HG02588 (cell line): ENCODE measurements around the gene MED27.
"Not testable (repeated sequence)": the region's sequence is repeated elsewhere in the genome, so short reads cannot be mapped to it uniquely, and the experiment has no call there.

Experiments used
- ATAC-seq: cut with Tn5 transposase; IDR thresholded peaks from one replicate; pipeline ENCODE4 v1.9.1; 2021; ENCODE audit warnings: mild to moderate bottlenecking, moderate library complexity; ENCODE audit not compliant: unreplicated experiment

The MED27 gene

DNA sequence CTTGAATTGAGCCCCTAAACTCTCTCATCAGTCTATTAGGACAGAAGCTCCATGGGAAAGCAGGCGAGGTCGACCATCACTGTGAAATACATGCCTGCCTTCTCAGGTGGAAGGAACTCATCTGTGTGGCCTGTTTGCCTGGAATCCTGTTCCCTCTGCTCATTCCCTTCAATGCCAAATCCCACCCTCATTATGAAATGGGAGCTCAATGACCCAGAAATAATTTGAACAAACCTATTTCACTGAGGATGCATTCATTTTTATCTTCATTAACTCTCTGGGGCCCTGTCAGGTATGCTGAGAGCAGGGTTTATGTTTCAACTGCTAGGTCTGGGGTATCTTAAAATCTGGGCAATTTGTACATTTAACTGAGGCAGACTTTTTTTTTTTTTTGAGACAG is 142.2 kb downstream of the MED27 start:
- no peak for ATAC-seq

DNA sequence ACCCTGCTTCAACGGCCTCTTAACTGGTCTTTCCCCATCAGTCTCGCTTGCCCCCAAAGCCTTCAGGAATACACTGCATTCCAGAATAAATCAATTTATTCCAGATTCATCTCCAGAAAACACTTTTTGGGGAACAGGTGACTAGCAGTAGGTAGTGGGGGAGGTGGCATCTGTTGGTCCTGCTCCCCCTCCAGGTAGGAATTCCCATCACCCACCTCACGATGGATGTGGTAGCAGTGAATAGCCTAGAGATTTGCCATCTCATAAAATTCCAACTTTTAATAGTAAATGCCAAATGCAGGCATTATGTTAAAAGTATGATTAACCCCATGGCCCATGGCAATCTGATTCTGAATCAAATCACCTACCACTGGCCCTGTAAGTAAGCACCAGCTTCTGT is 142.7 kb downstream of the MED27 start:
- no peak for ATAC-seq

DNA sequence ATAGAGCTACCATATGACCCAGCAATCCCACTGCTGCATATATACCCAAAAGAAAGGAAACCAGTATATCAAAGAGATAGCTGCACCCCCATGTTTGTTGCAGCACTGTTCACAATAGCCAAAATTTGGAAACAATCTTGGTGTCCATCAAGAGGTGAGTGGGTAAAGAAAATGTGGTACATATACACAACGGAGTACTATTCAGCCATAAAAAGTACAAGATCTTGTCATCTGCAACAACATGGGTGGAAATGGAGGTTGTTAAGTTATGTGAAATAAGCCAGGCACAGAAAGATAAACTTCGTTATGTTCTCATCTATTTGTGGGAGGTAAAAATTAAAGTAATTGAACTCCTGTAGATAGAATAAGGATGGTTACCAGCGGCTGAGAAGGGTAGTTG is 145.0 kb downstream of the MED27 start:
- no peak for ATAC-seq

DNA sequence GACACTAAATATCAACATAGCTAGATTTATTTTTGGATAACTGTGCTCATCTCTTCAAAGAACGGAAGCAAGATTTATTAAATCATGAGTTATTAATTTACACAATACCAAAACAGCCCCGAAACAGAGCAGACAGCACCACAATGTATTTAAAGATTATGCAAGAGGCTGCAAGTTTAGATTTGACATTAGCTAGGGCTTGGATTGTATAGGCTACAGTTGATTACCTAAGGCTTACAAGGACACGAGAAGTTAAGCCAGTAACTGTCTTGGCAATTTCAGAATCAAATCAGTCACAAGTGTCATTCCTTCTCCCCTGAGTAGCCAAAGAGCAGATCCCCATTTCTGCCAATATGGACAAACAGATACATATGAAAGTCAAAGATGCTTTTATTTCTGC is 152.6 kb downstream of the MED27 start:
- no peak for ATAC-seq

DNA sequence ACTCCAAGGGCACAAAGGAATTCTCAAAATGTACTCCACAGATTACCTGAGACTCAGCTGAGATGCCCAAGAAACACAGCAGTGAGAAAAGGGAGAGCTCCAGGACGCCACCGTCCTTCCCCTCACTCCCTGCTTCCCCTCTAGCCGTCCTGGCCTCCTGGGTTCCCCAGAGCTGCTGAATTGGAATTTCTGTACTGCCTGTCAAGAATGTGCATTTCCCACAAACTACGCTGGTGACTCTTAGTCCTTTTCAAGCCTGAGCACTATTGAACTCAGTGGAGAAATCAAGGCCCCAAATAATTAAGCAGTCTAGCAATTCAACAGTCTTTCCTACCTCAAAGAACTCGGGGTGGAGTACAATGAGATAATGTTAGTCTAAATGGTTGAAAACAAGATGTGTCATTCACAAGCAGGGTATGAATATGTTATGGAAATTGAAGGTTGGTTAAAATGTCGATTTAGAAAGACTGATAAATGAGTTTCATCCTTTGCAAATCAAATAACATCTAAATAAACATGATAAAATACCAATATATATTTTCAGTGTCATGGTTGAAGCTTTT is 153.2 kb downstream of the MED27 start:
- ATAC-seq = no peak

DNA sequence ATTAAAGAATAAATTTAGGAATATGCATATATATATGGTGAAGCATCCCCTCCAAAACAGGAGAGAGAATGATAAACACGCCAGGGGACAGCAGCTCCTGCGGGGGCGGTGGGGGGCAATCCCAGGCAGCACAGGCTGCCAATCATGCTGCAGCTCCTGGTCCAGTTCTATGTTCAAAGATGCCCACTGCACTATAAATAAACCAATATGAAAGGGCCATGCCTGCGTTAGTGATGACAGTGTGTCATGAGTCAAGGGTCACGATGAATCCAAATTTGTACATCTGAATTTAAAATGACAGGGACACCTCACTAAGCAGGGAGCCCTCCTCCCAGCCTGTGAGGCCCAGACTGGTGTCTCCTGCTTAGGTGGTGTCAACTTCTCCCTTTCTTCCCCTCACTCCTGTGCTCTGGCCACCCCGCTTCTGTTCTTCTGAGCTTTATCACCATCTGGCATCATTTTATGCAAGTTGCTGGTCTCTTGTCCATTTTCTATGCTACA is 153.9 kb downstream of the MED27 start:
- ATAC-seq = no peak

DNA sequence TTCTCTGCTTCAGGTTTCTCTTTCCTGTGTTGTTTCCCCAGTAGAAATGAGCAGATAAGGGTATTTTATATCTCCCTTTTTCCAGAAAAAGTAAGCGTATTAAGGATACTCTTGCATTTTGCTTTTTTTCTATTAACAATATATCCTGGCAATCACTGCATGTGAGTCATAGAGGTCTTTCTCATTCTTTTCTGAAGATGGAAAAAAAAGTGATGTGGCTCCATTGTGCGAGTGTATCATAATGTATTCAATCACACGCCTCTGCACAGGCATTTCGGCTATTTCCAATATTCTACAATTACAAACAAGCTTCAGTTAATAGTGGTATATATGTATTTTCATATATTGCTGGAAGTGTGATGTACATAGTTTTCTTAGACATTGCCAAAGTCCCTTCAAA is 155.9 kb downstream of the MED27 start:
- no peak for ATAC-seq

DNA sequence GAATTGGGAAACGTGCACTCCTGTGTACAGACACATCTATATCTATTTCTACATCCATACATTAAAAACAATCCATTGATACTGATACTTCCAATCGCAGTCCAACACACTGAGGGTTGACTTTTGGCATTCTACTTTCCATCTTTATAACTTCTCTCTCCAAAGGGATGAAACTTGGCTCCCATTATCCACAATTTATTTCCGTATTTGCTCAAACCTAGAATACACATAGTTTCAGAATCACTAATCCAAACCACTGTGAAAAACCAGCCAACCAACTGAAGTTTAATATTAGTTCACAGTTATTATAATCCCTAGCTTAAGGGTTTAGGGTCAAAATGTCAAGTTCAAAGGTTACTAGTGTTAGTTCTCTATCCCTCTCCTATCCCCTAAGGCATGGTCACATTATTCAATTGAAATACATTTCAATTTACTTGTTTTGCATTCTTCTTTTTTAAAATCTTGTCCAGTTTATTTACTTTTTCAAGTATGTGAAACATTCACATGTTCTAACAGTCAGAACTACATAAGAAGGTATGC is 156.5 kb downstream of the MED27 start:
- no peak for ATAC-seq

DNA sequence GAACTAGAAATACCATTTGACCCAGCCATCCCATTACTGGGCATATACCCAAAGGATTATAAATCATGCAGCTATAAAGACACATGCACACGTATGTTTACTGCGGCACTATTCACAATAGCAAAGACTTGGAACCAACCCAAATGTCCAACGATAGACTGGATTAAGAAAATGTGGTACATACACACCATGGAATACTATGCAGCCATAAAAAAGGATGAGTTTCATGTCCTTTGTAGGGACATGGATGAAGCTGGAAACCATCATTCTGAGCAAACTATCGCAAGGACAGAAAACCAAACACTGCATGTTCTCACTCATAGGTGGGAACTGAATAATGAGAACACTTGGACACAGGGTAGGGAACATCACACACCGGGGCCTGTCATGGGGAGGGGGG is 158.0 kb downstream of the MED27 start:
- not testable (repeated sequence) for ATAC-seq

DNA sequence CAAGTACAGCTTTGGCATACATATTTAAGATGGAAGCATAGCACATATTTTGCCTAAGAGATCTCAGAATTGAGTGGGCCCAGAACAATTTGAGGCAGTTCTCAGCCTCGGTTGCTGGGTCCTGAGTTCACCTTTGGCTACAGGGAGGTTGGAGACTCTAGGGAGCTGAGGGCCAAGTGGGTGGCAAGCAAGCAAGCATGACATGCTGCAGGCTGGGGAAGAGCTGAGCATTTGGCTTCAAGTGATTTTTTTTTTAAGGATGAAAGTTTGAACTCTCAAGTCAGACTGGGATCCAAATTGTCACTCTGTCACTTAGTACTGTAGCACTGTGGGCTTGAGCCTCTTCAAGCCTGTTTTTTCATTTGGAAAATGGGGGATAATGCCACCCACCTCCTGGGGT is 160.5 kb downstream of the MED27 start:
- ATAC-seq = no peak

DNA sequence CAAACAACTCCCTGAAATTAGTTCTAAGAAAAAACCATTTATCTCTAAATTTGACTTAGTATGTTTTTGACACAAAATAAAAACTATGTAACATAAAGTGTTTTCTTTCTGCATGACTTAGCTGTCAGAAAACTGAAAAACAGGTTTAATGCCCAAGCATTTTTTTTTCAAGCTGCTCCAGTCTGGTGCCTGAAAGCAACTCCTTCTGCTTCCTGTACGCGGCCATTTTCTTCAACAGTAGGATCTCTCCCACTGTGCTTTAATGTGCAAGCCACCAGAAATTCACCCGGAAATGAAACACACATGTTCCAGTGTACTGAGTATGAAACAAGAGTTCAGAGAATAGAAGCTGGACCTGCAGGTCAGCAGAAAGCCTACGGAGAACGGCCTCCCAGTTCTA is 161.2 kb downstream of the MED27 start:
- no peak for ATAC-seq

DNA sequence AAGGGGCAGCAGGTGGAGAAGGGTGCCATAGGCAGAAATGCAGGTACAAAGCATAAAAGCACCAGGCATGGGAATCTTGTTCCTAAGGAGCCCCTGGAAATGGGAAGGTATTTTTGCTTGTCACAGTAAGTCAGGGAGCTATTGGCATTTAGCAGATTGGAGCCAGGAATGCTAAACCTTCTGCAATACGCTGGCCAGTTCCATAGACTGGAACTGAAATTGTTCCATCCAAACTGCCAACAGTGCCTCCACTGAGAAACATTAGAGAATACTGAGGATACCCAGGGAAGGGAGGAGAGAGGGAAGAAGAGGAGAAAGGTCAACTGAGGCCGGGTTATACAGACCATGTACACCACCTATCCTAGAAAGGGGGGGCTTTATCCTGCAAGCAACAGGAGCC is 162.7 kb downstream of the MED27 start:
- no peak for ATAC-seq

DNA sequence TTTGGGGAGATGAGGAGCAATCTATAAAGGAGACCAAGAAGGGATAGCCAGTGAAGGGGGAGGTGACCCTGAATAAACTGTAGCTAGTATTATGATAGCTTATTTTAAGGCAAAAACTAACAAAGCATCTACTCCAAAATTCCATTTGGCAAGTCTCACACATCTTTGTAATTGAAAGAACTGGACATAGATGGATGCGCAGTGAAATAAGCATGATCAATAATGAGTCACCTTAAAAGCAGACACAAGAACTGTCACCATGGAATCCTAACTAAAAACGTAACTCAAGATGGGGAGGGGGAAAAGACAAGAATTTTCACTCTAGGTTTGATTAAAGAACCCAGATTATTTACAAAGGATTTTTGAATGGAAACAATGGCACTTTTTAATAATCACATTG is 164.5 kb downstream of the MED27 start:
- ATAC-seq = no peak

DNA sequence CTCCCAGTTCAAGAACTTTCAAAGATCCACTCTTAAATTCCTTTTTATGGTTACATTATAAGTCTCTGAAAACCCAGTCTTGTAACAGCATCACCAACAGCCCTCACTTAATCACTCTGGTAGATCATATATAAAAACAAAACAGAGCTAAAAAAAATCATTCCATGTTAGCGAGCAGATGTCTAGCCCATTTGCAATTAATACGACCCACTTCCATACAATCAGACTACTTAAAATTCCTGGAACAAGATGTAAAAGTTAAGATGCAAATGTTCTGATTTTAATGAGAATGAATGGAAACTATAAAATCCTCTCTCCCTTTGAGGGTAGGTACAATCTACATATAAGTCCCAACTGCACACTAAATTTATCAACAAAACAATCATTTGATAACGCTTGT is 167.0 kb downstream of the MED27 start:
- ATAC-seq = no peak

DNA sequence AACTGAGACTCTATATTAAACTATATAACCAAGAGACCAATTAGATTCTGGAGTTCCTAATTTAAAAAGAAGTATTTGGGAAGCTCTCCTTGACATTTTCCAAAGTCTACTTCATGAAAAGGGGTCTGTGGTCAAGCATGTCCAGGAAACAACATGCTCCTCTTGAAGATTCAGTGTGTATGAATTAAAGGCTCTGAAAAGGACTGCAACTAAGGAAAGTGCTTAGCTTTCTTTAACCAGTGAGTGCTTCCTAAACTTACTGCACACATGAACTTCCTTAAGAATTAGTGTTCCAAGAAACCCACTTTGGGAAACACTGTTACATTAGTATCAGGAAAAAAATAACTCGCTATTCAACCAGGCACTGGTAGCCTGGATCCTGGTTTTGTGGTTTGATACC is 167.6 kb downstream of the MED27 start:
- ATAC-seq = no peak

DNA sequence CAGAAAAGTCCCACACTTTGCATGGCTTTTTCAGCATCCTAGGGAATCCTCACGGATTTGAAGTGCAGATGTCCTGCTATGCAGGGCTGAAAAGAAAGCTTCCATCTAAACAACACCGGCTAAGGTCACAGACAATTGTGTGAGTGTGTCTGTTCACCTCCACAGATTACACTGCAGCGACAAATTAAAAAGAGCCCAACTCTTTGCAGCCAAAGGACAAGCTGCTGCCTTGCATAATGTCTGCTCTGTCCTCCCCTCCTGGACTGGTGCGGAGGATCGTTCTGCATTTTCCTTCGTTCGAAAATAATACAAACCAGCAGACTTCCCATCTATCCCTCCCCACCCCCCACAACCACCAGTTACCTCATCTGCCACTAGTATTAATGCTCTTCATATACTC is 169.1 kb downstream of the MED27 start:
- ATAC-seq = no peak

DNA sequence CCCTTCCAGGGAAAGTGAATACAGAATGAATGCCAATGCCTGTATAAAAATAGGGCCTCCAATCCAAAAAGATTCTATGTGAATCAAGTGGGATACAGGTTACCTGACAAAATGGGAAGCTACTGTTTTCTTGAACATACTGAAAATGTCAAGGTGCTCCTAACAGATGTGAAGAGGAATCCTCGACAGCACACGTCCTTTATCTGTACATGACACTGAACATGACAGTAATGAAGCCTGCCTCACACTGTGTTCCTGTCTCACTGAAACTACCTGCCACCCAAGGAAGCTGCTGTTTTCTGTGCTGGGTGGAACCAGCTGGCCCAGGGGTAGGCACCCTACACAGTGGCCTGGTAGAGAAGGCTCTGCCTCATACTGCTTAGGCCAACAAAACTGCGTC is 174.5 kb downstream of the MED27 start:
- ATAC-seq = no peak

DNA sequence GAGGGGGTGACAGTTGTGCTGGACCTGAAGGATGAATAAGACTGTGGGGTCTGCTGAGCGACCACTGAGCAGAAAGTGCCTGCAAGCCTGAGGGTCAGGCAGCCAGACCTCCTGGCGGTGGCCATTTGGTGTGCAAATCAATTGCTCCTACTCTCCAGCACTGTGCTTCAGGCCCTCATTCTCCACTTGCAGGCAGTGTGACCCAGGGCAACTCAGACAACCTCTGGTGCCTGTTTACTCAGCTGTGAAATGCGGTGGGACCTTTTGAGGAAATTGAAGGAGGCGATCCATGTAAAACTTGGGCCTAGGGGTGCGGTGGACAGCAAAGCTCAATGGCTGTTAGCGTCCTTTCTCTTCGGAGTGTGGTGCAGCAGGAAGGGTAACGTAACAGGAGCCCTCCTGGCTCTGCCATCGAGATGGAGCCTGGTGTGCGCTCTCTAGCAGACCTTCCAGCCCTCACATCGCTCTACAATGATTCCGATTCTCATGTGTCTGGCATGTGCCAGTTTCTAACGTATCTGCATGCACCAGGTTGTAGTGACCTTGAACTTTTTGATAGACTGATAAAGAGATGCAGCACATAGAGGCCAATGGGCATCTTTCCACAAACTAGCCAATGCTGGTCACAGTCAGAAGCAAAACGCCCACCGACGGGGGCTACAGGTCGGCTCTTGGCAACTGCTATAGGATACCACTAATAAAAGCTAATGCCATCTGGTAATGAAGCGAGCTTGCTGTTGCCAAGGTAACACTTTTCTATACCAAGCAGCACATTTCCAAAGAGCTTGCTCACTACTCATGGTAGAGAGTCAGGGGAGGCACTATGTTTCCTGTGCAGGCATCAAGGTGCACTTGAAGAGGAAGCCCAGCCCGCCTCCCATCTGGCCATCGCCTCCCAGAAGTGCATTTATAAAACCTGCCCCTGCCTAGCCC is 180.1 kb downstream of the MED27 start:
- ATAC-seq = no peak

DNA sequence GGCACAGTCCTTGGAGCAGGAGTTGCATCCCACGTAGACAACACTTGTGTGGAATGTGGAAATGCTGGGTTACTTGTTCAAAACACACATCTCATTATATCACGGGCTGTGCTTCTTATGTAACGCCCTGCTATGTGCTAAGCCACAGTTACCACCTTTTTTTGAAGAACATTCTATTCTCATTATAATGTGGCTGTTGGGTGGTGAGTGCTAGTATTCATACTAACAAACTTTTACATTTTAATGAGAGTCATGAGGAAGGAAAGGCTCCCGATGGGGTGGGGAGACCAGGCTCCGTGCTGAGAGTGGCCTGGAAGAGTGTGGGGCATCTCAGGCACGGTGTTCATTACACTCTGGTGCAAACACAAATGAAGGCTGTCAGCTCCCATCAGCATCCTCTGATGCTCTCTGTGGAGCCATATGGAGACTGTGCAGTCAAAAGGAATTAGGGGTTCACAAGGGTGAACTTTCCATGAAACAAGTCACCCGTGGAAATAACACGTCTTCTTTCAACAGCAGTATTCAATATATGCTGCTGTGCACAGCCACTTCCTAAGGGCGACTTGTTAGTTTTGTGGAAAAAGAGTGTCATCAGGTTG is 186.7 kb downstream of the MED27 start:
- ATAC-seq = no peak

DNA sequence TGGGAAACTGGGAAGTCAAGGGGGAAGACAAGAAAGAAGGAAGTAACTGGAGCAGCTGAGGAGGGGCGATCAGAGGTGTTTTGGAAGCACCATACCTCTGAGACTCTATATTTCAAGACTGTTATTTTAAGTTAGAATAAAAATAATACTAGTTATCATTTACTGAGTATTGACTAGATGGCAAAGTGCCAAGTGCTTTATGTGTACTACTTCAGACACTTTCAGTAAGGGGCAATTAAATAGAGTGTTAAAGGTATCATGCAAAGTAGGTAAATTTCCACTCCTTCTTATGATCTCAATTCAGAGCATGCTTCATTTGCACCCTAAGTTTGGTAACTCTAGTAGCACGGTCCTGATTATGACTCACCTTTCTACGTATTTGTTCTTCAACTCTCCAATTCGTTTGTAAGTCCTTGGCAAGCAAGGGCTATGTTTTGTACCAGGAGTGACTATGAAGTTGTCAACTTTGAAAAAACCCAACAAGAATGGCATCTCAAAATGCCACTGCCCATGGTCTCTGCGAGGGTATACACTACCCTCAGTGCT is 187.4 kb downstream of the MED27 start:
- ATAC-seq = no peak

DNA sequence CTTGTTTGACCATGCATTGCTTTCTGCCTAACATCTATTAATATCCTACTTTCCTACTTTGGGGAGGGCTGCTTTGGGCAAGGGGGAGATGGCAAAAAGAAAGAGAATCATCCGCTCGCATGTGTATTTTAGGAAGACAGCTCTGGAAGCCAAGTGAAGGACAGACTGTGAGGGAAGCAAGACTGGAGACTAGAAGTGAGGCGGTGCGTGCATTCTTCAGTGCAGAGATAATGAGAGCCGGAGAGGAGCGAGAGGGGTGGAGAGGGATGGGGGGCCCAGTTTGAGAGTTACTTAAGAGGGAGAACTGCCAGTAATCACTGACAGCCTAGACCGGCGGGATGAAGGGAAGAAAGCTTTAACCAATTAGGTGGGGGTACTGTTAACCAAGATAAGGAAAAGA is 188.1 kb downstream of the MED27 start:
- no peak for ATAC-seq
